KBM-7 (cell line): ENCODE measurements around the gene SNRNP35.
"Not testable (repeated sequence)": the region's sequence is repeated elsewhere in the genome, so short reads cannot be mapped to it uniquely, and the experiment has no call there.

Source experiments
- DNase-seq: peaks from one replicate; pipeline ENCODE4 v3.0.0-alpha.2; 2015
- in situ Hi-C: fragments of 300-500 bp; cut with MboI; formaldehyde crosslinking; loops from 2 replicates; pipeline ENCODE4 v1.14.3; 2020; ENCODE audit warnings: low sequenced_read_pairs, low pct_unique_long_range_greater_than_20kb, mixed read lengths

The SNRNP35 gene

GRCh38 chr12:123512838-123513665 lies 55.1 kb downstream of the SNRNP35 start:
- in situ Hi-C loops = no loop called here
- DNase-seq = peak; percentile 62

- in situ Hi-C loops = no loop called here
- DNase-seq = no peak
Observed at GRCh38 chr12:123513805-123514204, 55.9 kb downstream of the SNRNP35 start.

- in situ Hi-C loops, DNase-seq: not testable (repeated sequence)
Observed at GRCh38 chr12:123514582-123515221, 56.8 kb downstream of the SNRNP35 start.

GRCh38 chr12:123516216-123516780 lies 58.4 kb downstream of the SNRNP35 start:
- in situ Hi-C loops = no loop called here
- DNase-seq = no peak
